Neural progenitor cell (in vitro differentiated cells): Measurements from ENCODE around the gene CLDN7. TPM values are rescaled to one million over a fixed set of nuclear protein-coding genes. Genes with fewer than 3 reads are reported as not detected.

Source experiments
- DNase-seq: peaks from one replicate; pipeline ENCODE4 v3.0.0-alpha.2; 2016; ENCODE audit warnings: low spot score
- H2AFZ ChIP-seq: fragments of 200-600 bp; sonication (generic); replicated peaks from 2 replicates; pipeline ENCODE4 v1.6.1; 2016; ENCODE audit warnings: antibody characterized with exemption
- H3F3A ChIP-seq: fragments of 200-600 bp; sonication (generic); 2 replicates; pipeline ENCODE4 v1.6.1; 2016; ENCODE audit warnings: antibody characterized with exemption, low read depth
- H3K27ac ChIP-seq: fragments of 200-600 bp; sonication (generic); 2 replicates; pipeline ENCODE4 v1.5.1; 2016; ENCODE audit warnings: mild to moderate bottlenecking
- H3K27me3 ChIP-seq: fragments of 200-600 bp; sonication (generic); 2 replicates; pipeline ENCODE4 v1.6.1; 2016; ENCODE audit warnings: mild to moderate bottlenecking, moderate library complexity
- H3K36me3 ChIP-seq: fragments of 200-600 bp; sonication (generic); 2 replicates; pipeline ENCODE4 v1.5.1; 2016
- H3K4me1 ChIP-seq: fragments of 200-600 bp; sonication (generic); 2 replicates; pipeline ENCODE4 v1.6.1; 2016; ENCODE audit warnings: mixed run types
- H3K4me2 ChIP-seq: fragments of 200-600 bp; sonication (generic); 2 replicates; pipeline ENCODE4 v1.6.1; 2016
- H3K4me3 ChIP-seq: fragments of 200-600 bp; sonication (generic); 2 replicates; pipeline ENCODE4 v1.5.1; 2016
- H3K79me2 ChIP-seq: fragments of 200-600 bp; sonication (generic); 2 replicates; pipeline ENCODE4 v1.6.1; 2016; ENCODE audit warnings: low read depth
- H3K9ac ChIP-seq: fragments of 200-600 bp; sonication (generic); 2 replicates; pipeline ENCODE4 v1.6.1; 2016
- H3K9me3 ChIP-seq: fragments of 200-600 bp; sonication (generic); 2 replicates; pipeline ENCODE4 v1.5.1; 2016; ENCODE audit warnings: low read depth
- H4K20me1 ChIP-seq: fragments of 200-600 bp; sonication (generic); 2 replicates; pipeline ENCODE4 v1.6.1; 2016; ENCODE audit warnings: low read depth
- H3K27ac Mint-ChIP-seq: 3 replicates; pipeline ENCODE4 v1.8.0; 2021; ENCODE audit warnings: mixed read lengths
- H3K27me3 Mint-ChIP-seq: 2 replicates; pipeline ENCODE4 v1.8.0; 2022; ENCODE audit warnings: low read depth, mild to moderate bottlenecking, inconsistent platforms, moderate library complexity, mixed read lengths; ENCODE audit not compliant: insufficient read depth
- H3K36me3 Mint-ChIP-seq: 3 replicates; pipeline ENCODE4 v1.8.0; 2021; ENCODE audit warnings: mixed read lengths
- H3K4me1 Mint-ChIP-seq: 3 replicates; pipeline ENCODE4 v1.8.0; 2021; ENCODE audit warnings: mixed read lengths
- H3K4me3 Mint-ChIP-seq: 3 replicates; pipeline ENCODE4 v1.8.0; 2021; ENCODE audit warnings: mild to moderate bottlenecking, moderate library complexity, mixed read lengths
- H3K9me3 Mint-ChIP-seq: 3 replicates; pipeline ENCODE4 v1.8.0; 2020; ENCODE audit warnings: mixed read lengths
- EZH2 ChIP-seq: fragments of 200-600 bp; sonication (generic); IDR thresholded peaks from 2 replicates; pipeline ENCODE4 v1.6.1; 2017; ENCODE audit warnings: antibody characterized with exemption, mild to moderate bottlenecking, moderate library complexity
- EZH2phosphoT487 ChIP-seq: fragments of 200-600 bp; sonication (generic); IDR thresholded peaks from 2 replicates; pipeline ENCODE4 v1.6.1; 2017; ENCODE audit warnings: antibody characterized with exemption
- total RNA-seq: library from RNA; depleted of rRNA; stranded (reverse); fragments of >200 nt; gene quantifications from 2 replicates; pipeline ENCODE4 v1.2.3, GENCODE V29; 2015; ENCODE audit warnings: low replicate concordance
- TF ChIP-seq, protein P1 (sequence below): fragments of 200-600 bp; sonication (generic); IDR thresholded peaks from 2 replicates; pipeline ENCODE4 v1.5.1; 2017; ENCODE audit warnings: antibody characterized with exemption, mild to moderate bottlenecking

CLDN7 gene
- total RNA-seq, 1 donor from 2014 or later = 0.32 TPM

DNA sequence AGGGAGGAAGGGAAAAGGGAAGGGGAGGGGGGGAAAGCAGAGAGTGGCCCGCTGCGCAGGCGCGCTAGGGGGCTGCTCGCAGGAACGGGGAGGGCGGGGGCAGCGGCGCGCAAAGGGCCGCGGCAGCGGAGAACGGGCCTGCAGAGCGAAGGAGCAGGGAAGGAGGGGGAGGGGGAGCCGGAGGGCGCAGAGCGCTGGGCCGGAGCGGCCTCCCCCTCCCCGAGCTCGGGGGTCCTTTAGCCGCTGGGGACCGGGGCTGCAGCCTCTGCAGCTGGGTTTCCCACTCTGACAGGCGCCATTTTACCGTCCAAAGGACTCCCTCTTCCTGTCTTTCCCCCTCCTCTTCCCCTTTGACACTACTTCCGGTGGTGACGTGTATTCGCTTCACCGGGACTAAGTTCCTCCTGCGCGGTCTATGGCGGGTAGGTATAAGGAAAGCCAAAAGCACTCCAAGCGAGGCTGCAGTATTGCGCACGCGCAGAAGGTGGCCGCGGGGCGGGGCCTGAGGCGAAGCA lies 10.6 kb downstream of the CLDN7 start, which contains the start of gene CTDNEP1:
TSS of gene CTDNEP1 (minus strand) at position 74 of the 515 bp plus-strand sequence. CDS start 438 bp downstream, outside the sequence.
- peak within 1 kb of the TSS; percentile 98 for H3K27ac ChIP-seq
- H3K4me1 ChIP-seq = peaks cover 16% of the 10 kb centered on the region
- Mint-ChIP-seq H3K9me3 (no peaks in the 10 kb centered on the region), H3K36me3 (peaks cover 19% of the 10 kb centered on the region), H3K4me1 (peaks cover 34% of the 10 kb centered on the region), H3K4me3 (peak within 1 kb of the TSS; percentile 89), H3K27ac (peak within 1 kb of the TSS; percentile 99), H3K27me3 (peaks cover 12% of the 10 kb centered on the region)
- H3K9me3 ChIP-seq = no peaks in the 10 kb centered on the region
- no peaks in the 10 kb centered on the region for H3K27me3 ChIP-seq
- peak within 1 kb of the TSS; percentile 72 for H3K9ac ChIP-seq
- peak within 1 kb of the TSS; percentile 85 for H2AFZ ChIP-seq
- H3K4me2 ChIP-seq = peak within 1 kb of the TSS; percentile 100
- peaks cover 3% of the 10 kb centered on the region for H3K36me3 ChIP-seq
- peaks cover 59% of the 10 kb centered on the region for H3K79me2 ChIP-seq
- peak within 1 kb of the TSS; percentile 61 for H3K4me3 ChIP-seq
- peaks cover 34% of the 10 kb centered on the region for H4K20me1 ChIP-seq
- TF ChIP-seq EZH2phosphoT487 = no peak
- TF ChIP-seq EZH2 = no peak
- TF ChIP-seq, protein P1, sequence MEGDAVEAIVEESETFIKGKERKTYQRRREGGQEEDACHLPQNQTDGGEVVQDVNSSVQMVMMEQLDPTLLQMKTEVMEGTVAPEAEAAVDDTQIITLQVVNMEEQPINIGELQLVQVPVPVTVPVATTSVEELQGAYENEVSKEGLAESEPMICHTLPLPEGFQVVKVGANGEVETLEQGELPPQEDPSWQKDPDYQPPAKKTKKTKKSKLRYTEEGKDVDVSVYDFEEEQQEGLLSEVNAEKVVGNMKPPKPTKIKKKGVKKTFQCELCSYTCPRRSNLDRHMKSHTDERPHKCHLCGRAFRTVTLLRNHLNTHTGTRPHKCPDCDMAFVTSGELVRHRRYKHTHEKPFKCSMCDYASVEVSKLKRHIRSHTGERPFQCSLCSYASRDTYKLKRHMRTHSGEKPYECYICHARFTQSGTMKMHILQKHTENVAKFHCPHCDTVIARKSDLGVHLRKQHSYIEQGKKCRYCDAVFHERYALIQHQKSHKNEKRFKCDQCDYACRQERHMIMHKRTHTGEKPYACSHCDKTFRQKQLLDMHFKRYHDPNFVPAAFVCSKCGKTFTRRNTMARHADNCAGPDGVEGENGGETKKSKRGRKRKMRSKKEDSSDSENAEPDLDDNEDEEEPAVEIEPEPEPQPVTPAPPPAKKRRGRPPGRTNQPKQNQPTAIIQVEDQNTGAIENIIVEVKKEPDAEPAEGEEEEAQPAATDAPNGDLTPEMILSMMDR = no peak
- DNase-seq = peak; percentile 90
- peaks cover 18% of the 10 kb centered on the region for H3F3A ChIP-seq

DNA sequence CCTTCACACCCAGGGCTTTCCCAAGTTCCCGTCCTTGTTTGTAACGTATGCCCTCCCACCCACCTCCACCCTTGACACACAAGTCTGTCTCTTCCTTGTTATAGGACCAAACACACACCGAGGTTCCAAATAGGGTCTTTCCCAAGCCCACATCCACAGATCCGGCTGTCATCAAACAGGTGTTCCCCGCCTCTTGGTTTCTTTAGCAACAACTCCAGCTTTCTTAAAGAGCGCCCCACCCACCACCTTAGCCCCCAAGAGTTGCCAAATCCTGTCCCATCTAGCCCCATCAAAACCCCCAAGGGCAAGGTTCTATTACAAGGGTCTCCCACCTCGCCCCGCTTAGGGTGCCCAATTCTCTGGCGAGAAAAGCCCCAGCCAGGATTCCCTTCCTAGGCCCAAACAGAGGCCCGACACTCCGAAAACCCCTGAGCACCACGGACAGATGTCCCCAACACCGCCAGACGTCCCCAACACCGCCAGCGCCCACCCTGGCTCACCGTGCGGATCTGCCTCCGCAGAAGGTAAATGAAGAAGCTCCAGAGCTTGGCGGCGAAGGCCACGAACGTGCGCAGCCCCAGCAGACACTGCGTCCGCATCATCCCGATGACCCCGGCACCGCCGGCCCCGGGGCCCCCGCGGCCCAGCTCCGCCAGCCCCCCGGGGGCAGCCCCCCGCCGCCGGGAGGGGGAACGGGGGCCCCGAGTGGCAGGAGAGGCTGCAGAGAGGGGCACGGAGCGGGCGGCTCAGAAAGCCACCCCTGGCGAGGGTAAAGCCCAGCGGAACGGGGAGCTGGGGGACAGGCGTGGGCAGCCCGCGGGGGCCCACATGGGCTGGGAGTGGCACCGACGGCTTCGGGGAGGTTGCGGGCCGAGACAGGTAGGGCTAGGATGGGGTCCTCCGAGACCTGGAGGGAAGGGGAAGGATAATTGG lies 11.3 kb downstream of the CLDN7 start:
- peaks cover 3% of the 10 kb centered on the region for H3K36me3 ChIP-seq
- no peaks in the 10 kb centered on the region for H3K27me3 ChIP-seq
- no peak for TF ChIP-seq EZH2
- no peak for TF ChIP-seq EZH2phosphoT487
- TF ChIP-seq, protein P1 = no peak
- no peak overlapping the region for H2AFZ ChIP-seq
- H3K79me2 ChIP-seq = peaks cover 61% of the 10 kb centered on the region
- H3K9me3 Mint-ChIP-seq = no peaks in the 10 kb centered on the region
- H3K4me3 ChIP-seq = peak overlapping the region; percentile 61
- peaks cover 12% of the 10 kb centered on the region for H3K27me3 Mint-ChIP-seq
- H3K36me3 Mint-ChIP-seq = peaks cover 22% of the 10 kb centered on the region
- H3K27ac Mint-ChIP-seq = peak overlapping the region; percentile 95
- peaks cover 16% of the 10 kb centered on the region for H3K4me1 ChIP-seq
- H3K9me3 ChIP-seq = no peaks in the 10 kb centered on the region
- H3K27ac ChIP-seq = peak overlapping the region; percentile 98
- H3F3A ChIP-seq = peaks cover 18% of the 10 kb centered on the region
- H3K9ac ChIP-seq = peak overlapping the region; percentile 72
- H3K4me1 Mint-ChIP-seq = peaks cover 34% of the 10 kb centered on the region
- DNase-seq = peak; percentile 38
- H3K4me3 Mint-ChIP-seq = peak overlapping the region; percentile 89
- H3K4me2 ChIP-seq = peak overlapping the region; percentile 100
- H4K20me1 ChIP-seq = peaks cover 34% of the 10 kb centered on the region

- no peaks in the 10 kb centered on the region for H3K27me3 ChIP-seq
- H3K79me2 ChIP-seq = peaks cover 61% of the 10 kb centered on the region
- H3K27me3 Mint-ChIP-seq = peaks cover 12% of the 10 kb centered on the region
- H3K4me2 ChIP-seq = peak overlapping the region; percentile 100
- H4K20me1 ChIP-seq = peaks cover 34% of the 10 kb centered on the region
- TF ChIP-seq EZH2phosphoT487 (no peak), EZH2 (no peak)
- TF ChIP-seq, protein P1 = no peak
- no peak overlapping the region for H3K9ac ChIP-seq
- H3K4me1 Mint-ChIP-seq = peaks cover 34% of the 10 kb centered on the region
- H3K27ac ChIP-seq = no peak overlapping the region
- DNase-seq = no peak
- peak overlapping the region; percentile 89 for H3K4me3 Mint-ChIP-seq
- peaks cover 22% of the 10 kb centered on the region for H3F3A ChIP-seq
- no peak overlapping the region for H2AFZ ChIP-seq
- no peaks in the 10 kb centered on the region for H3K9me3 ChIP-seq
- peaks cover 16% of the 10 kb centered on the region for H3K4me1 ChIP-seq
- H3K9me3 Mint-ChIP-seq = no peaks in the 10 kb centered on the region
- H3K36me3 Mint-ChIP-seq = peaks cover 23% of the 10 kb centered on the region
- H3K36me3 ChIP-seq = peaks cover 3% of the 10 kb centered on the region
- H3K27ac Mint-ChIP-seq = peak overlapping the region; percentile 53
- H3K4me3 ChIP-seq = peak overlapping the region; percentile 61
Observed at GRCh38 chr17:7249830-7250229, 12.4 kb downstream of the CLDN7 start.
